ENCODE results near the gene ST6GALNAC3.

GRCh38 chr1:76266762-76267161 is 192.2 kb downstream of the ST6GALNAC3 start:
- TF ChIP-seq POLR2A (IDR thresholded peaks at IDR 0.05) = no peak
- TF ChIP-seq CTCF (IDR thresholded peaks at IDR 0.05) = no peak

Measured in testis (tissue), 2 donors.